Activated CD4-positive, alpha-beta T cell treated with anti-CD3 and anti-CD28 coated beads for 36 hours (primary cell): ENCODE results near the gene SPARCL1. TPM values are rescaled to one million over a fixed set of nuclear protein-coding genes. Genes with fewer than 3 reads are reported as not detected.
"Not testable (repeated sequence)": the region's sequence is repeated elsewhere in the genome, so short reads cannot be mapped to it uniquely, and the experiment has no call there.

Source experiments
- ATAC-seq: fragments of 200-7000 bp; cut with Tn5 transposase; one replicate; pipeline ENCODE4 v1.10.0; 2021; ENCODE audit warnings: mild to moderate bottlenecking, moderate library complexity
- CTCF ChIA-PET: fragments of 350-600 bp; sonication (Branson Sonifier 250); formaldehyde crosslinking; loops from one replicate; lab custom pipeline; 2021; ENCODE audit warnings: antibody characterized with exemption; lab: Charles Lee
- POLR2A ChIA-PET: fragments of 350-600 bp; sonication (Branson Sonifier 250); formaldehyde crosslinking; loops from one replicate; lab custom pipeline; 2021; ENCODE audit warnings: antibody characterized with exemption, inconsistent platforms; lab: Charles Lee
- DNase-seq: peaks from one replicate; pipeline ENCODE4 v3.0.0-alpha.2; 2020
- H3K27ac Mint-ChIP-seq: one replicate; pipeline ENCODE4 v1.8.0; 2021; ENCODE audit warnings: mixed read lengths
- H3K27me3 Mint-ChIP-seq: one replicate; pipeline ENCODE4 v1.8.0; 2021; ENCODE audit warnings: mixed read lengths
- H3K36me3 Mint-ChIP-seq: one replicate; pipeline ENCODE4 v1.8.0; 2021; ENCODE audit warnings: low read depth, mixed read lengths
- H3K4me1 Mint-ChIP-seq: one replicate; pipeline ENCODE4 v1.8.0; 2021; ENCODE audit warnings: mixed read lengths
- H3K4me3 Mint-ChIP-seq: one replicate; pipeline ENCODE4 v1.8.0; 2021; ENCODE audit warnings: mild to moderate bottlenecking, moderate library complexity, mixed read lengths
- H3K9me3 Mint-ChIP-seq: one replicate; pipeline ENCODE4 v1.8.0; 2021; ENCODE audit warnings: low read depth, mixed read lengths
- intact Hi-C, 2 experiments: fragments of 100-400 bp; cut with DNase I in 1 of 2; cut with micrococcal nuclease in 1 of 2; formaldehyde crosslinking; loops; one replicate each; pipeline versions ENCODE4 v1.14.2 to v1.15.1; 2022 to 2024; cut with DNase I, micrococcal nuclease
- total RNA-seq, 2 experiments: library from RNA; stranded (reverse); gene quantifications; one replicate each; pipeline ENCODE4 v1.2.3, GENCODE V29; 2021

SPARCL1 gene
- total RNA-seq, 2 experiments from 2014 or later, result not detected

DNA sequence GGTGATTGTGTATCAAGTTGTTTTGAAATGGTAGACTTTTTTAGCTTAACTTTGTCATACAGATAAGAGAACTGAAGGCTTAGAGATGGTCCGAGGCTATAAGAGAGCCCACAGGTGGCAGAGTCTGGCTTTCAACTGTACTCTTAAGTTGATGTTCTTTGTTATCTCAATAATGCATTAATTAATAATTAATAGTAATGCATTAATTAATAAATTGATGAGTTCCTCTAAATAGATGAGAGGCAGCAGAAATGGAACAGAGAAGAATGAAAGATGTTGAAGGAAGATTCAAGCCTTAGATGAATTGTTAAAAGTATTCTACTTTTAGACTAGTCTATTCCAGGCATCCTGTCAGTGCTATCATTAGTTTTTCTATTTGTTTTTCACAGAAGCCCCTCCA lies 84.4 kb downstream of the SPARCL1 start:
- no peak overlapping the region for H3K27ac Mint-ChIP-seq
- ChIA-PET CTCF (interaction anchor here (2.2 kb wide), 1 partner anchor 82 kb away, joined by 6 read pairs; no protein-coding TSS in a partner anchor), POLR2A (no interaction called here)
- no peak overlapping the region for H3K4me3 Mint-ChIP-seq
- H3K27me3 Mint-ChIP-seq, result no peaks in the 10 kb centered on the region
- no peaks in the 10 kb centered on the region for H3K9me3 Mint-ChIP-seq
- H3K36me3 Mint-ChIP-seq, result peaks cover 18% of the 10 kb centered on the region
- no peaks in the 10 kb centered on the region for H3K4me1 Mint-ChIP-seq
- no peak for ATAC-seq
- intact Hi-C loops, result no loop called here
- DNase-seq, result no peak

DNA sequence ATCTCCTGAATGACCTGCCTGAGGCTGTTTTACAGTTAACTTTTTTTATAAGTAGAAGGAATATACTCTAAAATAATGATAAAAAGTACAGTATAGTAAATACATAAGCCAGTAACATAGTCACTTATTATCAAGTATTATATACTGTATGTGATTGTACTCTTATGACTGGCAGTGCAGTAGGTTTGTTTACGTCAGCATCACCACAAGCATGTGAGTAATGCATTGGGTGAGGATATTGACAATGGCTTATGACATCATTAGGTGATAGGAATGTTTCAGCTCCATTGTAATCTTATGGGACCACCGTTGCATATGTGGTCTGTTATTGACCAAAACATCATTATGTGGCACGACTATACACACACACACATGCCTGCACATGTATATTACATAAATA lies 86.3 kb downstream of the SPARCL1 start:
- POLR2A ChIA-PET, result no interaction called here
- H3K4me3 Mint-ChIP-seq, result no peak overlapping the region

DNA sequence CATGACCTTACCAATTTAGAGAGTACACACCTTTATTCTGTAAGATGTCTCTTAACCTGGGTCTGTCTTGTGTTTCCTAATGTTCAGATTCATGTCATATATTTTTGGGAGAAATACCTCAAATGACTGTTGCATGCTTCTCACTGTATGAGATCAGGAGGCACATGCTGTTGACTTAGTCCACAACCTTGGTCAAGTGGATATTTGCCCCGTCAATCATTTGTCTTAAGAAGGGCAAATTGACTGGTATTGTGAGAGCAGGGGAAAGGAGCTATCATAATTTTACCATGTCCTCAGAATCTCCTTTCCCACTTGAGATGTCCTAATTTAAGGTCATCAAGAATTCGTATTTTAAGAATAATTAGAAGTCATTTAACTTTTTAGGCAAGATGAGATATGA lies 95.8 kb downstream of the SPARCL1 start:
- ATAC-seq (no peak), DNase-seq (no peak)
- H3K27me3 Mint-ChIP-seq, result no peaks in the 10 kb centered on the region
- H3K27ac Mint-ChIP-seq, result no peak overlapping the region
- intact Hi-C loops, result no loop called here
- H3K4me3 Mint-ChIP-seq, result no peak overlapping the region
- peaks cover 28% of the 10 kb centered on the region for H3K4me1 Mint-ChIP-seq
- CTCF ChIA-PET, result interaction anchor here (1.2 kb wide), 1 partner anchor 523 kb away, joined by 3 read pairs; no protein-coding TSS in a partner anchor
- peaks cover 13% of the 10 kb centered on the region for H3K36me3 Mint-ChIP-seq
- POLR2A ChIA-PET, result no interaction called here
- no peaks in the 10 kb centered on the region for H3K9me3 Mint-ChIP-seq

More for the DNA sequence above, 86.3 kb downstream of the SPARCL1 start:
- ATAC-seq (no peak), DNase-seq (no peak)
- CTCF ChIA-PET, result interaction anchor here (0.7 kb wide), 1 partner anchor 87 kb away, joined by 3 read pairs; no protein-coding TSS in a partner anchor
- Mint-ChIP-seq H3K27me3 (no peaks in the 10 kb centered on the region), H3K9me3 (no peaks in the 10 kb centered on the region), H3K27ac (no peak overlapping the region), H3K36me3 (peaks cover 24% of the 10 kb centered on the region), H3K4me1 (no peaks in the 10 kb centered on the region)
- intact Hi-C loops, result no loop called here

DNA sequence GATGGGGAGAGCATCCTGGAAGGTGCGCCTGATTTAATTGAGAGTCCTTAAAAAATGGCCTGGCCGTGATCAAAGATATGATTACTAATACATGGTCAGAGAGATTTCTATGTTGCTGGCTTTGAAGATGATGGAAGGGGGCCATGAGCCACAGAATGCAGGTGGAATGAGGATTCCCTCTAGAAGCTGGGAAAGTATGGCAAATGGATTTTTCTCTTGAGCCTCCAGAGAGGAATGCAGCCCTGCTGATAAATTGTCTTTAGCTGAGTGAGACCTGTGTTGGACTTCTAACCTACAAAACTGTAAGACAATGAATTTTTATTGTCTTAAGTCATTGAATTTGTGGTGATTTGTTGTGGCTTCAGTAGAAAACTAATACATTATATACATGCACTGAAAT lies 99.1 kb downstream of the SPARCL1 start:
- H3K4me1 Mint-ChIP-seq, result peaks cover 47% of the 10 kb centered on the region
- no peaks in the 10 kb centered on the region for H3K9me3 Mint-ChIP-seq
- no peak for DNase-seq
- H3K36me3 Mint-ChIP-seq, result no peaks in the 10 kb centered on the region
- H3K4me3 Mint-ChIP-seq, result no peak overlapping the region
- ATAC-seq, result no peak
- H3K27ac Mint-ChIP-seq, result no peak overlapping the region
- no peaks in the 10 kb centered on the region for H3K27me3 Mint-ChIP-seq
- intact Hi-C loops, result no loop called here
- POLR2A ChIA-PET, result no interaction called here
- CTCF ChIA-PET, result no interaction called here

DNA sequence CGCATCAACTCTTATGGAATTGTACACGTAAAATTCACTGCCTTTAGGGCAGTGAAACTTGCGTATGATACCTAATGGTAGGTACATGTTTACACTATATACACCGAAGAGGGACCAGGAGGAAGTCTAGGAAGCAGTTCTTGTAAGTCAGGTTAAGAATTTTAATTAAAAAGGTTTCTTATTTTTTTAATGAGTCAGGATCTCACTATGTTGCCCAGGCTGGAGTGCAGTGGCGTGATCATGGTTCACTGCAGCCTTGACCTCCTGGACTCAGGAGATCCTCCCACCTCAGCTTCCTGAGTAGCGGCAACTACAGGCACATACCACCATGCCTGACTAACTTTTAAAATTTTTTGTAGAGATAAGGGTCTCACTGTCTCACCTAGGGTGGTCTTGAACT lies 100.2 kb downstream of the SPARCL1 start:
- Mint-ChIP-seq H3K36me3 (no peaks in the 10 kb centered on the region), H3K9me3 (no peaks in the 10 kb centered on the region), H3K27ac (no peak overlapping the region), H3K27me3 (no peaks in the 10 kb centered on the region), H3K4me3 (no peak overlapping the region), H3K4me1 (peaks cover 55% of the 10 kb centered on the region)
- no peak for DNase-seq
- POLR2A ChIA-PET, result no interaction called here
- ATAC-seq, result no peak
- CTCF ChIA-PET, result no interaction called here
- intact Hi-C loops, result loop anchor here in 1 of 2 experiments (10.0 kb wide), 2 partner anchors 424 to 1686 kb away; partner anchors contain the start of gene TIGD2

DNA sequence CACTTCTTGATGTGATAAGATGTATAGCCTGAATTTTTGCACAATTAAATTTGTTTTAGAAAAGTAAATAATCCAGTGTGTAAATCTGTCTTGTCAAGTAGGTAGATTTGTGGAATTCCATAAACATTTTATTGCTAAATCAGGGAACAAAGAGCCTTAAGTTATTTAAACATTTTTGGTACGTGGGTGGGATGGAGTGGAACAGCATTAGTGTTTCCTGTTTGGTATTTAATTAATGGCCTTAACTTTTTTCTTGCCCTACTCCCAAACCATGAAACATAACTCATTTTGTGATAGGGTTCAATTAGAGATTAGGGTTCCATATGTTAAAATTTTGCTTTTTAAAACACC lies 101.7 kb downstream of the SPARCL1 start:
- Mint-ChIP-seq H3K36me3 (no peaks in the 10 kb centered on the region), H3K9me3 (no peaks in the 10 kb centered on the region), H3K27ac (no peak overlapping the region), H3K4me3 (no peak overlapping the region), H3K27me3 (no peaks in the 10 kb centered on the region), H3K4me1 (peaks cover 58% of the 10 kb centered on the region)
- CTCF ChIA-PET, result no interaction called here
- ATAC-seq (no peak), DNase-seq (no peak)
- intact Hi-C loops, result loop anchor here in 1 of 2 experiments (10.0 kb wide), 2 partner anchors 423 to 1687 kb away; partner anchors contain the start of gene TIGD2
- POLR2A ChIA-PET, result no interaction called here

DNA sequence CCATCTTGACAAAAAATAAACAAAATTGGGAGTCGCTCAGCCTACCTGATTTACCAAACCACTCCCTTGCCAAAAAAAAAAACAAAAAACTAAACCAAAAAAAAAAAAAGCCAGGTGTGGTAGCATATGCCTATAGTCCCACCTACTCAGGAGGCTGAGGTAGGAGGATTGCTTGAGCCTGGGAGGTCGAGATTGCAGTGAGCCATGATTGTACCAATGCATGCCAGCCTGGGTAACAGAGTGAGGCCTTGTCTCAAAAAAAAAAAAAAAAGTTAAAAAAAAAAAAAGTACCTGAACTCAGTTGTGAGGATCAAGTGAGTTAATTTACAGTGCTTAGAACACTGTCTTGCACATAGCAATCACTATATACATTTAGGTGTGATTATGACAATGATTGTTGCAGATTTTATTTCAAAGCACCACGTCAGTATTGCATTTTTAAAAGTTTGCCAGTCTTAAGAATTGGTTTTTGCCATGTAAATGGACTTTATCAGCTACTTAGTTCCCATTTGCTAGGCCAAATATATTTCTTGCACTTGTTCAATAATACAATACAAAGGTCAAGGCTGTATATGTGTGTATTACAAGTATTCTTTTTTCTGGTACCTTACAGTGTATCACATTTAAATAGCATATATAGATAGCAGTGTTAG lies 102.2 kb downstream of the SPARCL1 start:
- H3K27me3 Mint-ChIP-seq, result no peaks in the 10 kb centered on the region
- H3K9me3 Mint-ChIP-seq, result no peaks in the 10 kb centered on the region
- H3K36me3 Mint-ChIP-seq, result no peaks in the 10 kb centered on the region
- intact Hi-C loops, result loop anchor here in 1 of 2 experiments (10.0 kb wide), 2 partner anchors 422 to 1688 kb away; partner anchors contain the start of gene TIGD2
- DNase-seq (no peak), ATAC-seq (no peak)
- H3K4me3 Mint-ChIP-seq, result no peak overlapping the region
- H3K27ac Mint-ChIP-seq, result no peak overlapping the region
- POLR2A ChIA-PET, result no interaction called here
- H3K4me1 Mint-ChIP-seq, result peaks cover 55% of the 10 kb centered on the region
- CTCF ChIA-PET, result no interaction called here

DNA sequence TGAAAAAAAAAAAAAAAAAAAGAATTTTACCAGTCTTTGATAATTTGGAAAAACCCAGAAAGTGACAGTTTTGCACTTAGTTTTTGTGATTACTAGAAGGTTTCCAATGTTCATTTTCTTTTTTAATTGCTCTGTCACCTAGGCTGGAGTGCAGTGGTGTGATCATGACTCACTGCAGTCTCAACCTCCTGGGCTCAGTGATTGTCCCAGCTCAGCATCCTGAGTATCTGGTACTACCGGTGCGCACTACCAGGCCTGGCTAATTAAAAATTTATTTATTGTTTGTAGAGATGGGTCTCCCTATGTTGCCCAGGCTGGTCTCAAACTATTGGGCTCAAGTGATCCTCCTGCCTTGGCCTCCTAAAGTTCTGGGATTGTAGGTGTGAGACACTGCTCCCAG lies 103.5 kb downstream of the SPARCL1 start:
- CTCF ChIA-PET, result interaction anchor here (0.6 to 0.7 kb wide), 2 partner anchors 29 to 81 kb away, joined by 3 to 4 read pairs; no protein-coding TSS in a partner anchor
- POLR2A ChIA-PET, result no interaction called here
- ATAC-seq (no peak), DNase-seq (peak; percentile 41)
- Mint-ChIP-seq H3K27me3 (no peaks in the 10 kb centered on the region), H3K4me3 (no peak overlapping the region), H3K36me3 (no peaks in the 10 kb centered on the region), H3K9me3 (no peaks in the 10 kb centered on the region), H3K27ac (no peak overlapping the region), H3K4me1 (peaks cover 55% of the 10 kb centered on the region)
- intact Hi-C loops, result loop anchor here in 1 of 2 experiments (10.0 kb wide), 2 partner anchors 421 to 1689 kb away; partner anchors contain the start of gene TIGD2

DNA sequence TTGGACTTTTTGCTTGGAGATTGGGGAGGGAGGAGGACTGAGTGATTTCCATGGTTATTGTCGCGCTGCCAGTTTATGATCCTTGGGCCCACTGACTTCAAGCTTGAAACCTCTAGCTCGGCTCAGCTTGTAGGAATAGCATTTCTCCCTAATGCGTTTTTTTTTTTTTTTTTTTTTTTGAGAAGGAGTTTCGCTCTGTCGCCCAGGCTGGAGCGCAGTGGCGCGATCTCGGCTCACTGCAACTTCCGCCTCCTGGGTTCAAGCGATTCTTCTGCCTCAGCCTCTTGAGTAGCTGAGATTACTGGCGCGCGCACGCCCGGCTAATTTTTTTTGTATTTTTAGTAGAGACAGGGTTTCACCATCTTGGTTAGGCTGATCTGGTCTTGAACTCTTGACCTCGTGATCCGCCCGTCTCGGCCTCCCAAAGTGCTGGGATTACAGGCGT lies 105.1 kb downstream of the SPARCL1 start:
- intact Hi-C loops, result loop anchor here (5.0 to 10.0 kb wide), 5 partner anchors 187 to 1691 kb away; partner anchors contain the start of genes KLHL8 (in 1 of the 2), PKD2 (in 1 of the 2) and TIGD2 (in 1 of the 2)
- POLR2A ChIA-PET, H3K9me3 Mint-ChIP-seq, CTCF ChIA-PET, ATAC-seq, H3K27me3 Mint-ChIP-seq, DNase-seq, H3K36me3 Mint-ChIP-seq: not testable (repeated sequence)
- Mint-ChIP-seq H3K4me3 (peak overlapping the region; percentile 86), H3K4me1 (peaks cover 45% of the 10 kb centered on the region), H3K27ac (peak overlapping the region; percentile 43)

Other genes starting within 250 kb of the SPARCL1 start
- not detected for gene HSD17B13, start 206.5 kb downstream of the SPARCL1 start, total RNA-seq
- 10 to 100 TPM; 12.0 to 14.9 TPM for gene HSD17B11, start 138.2 kb downstream of the SPARCL1 start, total RNA-seq
- 10 to 100 TPM in 1 of 2 experiments, 1 to 10 TPM in 1; 9.8 to 13.3 TPM for gene NUDT9, start 106.8 kb downstream of the SPARCL1 start, total RNA-seq
- gene DSPP, start 79.2 kb upstream of the SPARCL1 start, total RNA-seq, result not detected
- not detected for gene DMP1, start 120.9 kb upstream of the SPARCL1 start, total RNA-seq